K562 (cell line): Measurements from ENCODE around the gene NRXN3. TPM values are rescaled to one million over a fixed set of nuclear protein-coding genes. Genes with fewer than 3 reads are reported as not detected.

Experiments
- ATAC-seq: fragments of 200-7000 bp; cut with Tn5 transposase; 3 replicates; pipeline ENCODE4 v1.9.1; 2020; ENCODE audit warnings: moderate library complexity
- BruUV-seq: library from RNA; stranded (reverse); fragments of 400-500 nt; replicated peaks from 2 replicates; lab custom pipeline; 2021; lab: Mats Ljungman, UMichigan
- CTCF ChIA-PET: fragments of 300-600 bp; formaldehyde crosslinking; extraction: SDS; loops from one replicate; lab custom pipeline; 2021; ENCODE audit warnings: low intra/inter-chr PET ratio; lab: Yijun Ruan, JAX
- POLR2A ChIA-PET: fragments of 300-600, 350-650 bp; sonication (Branson Sonifier 250); formaldehyde crosslinking; extraction: SDS; loops from one replicate; lab custom pipeline; 2021; ENCODE audit warnings: antibody characterized with exemption, inconsistent platforms; lab: Yijun Ruan, JAX
- DNase-seq, 4 experiments: peaks; one replicate each; pipeline versions ENCODE4 v3.0.0 to v3.0.0-alpha.2; 2011 to 2018; ENCODE audit warnings: low spot score in 3 of 4, mixed read lengths in 3 of 4; ENCODE audit errors: extremely low read depth in 1 of 4
- FAIRE-seq: peaks from 2 replicates; lab custom pipeline; 2011; peaks lifted over from hg19 to GRCh38; lab: Jason Lieb, UNC
- H2AFZ ChIP-seq: 2 replicates; pipeline ENCODE4 v1.6.0; 2011; ENCODE audit warnings: low read depth, low read length, control low read depth, inconsistent platforms
- H3K27ac ChIP-seq: fragments of 200-600 bp; 3 replicates; pipeline ENCODE4 v1.8.0; 2011; ENCODE audit warnings: low read depth, mild to moderate bottlenecking, control low read depth, inconsistent platforms, low read length, moderate library complexity, mixed read lengths; ENCODE audit errors: extremely low read depth
- H3K27me3 ChIP-seq, 2 experiments: fragments of 300-600 bp in 1 of 2; 2 replicates in 1 of 2; 3 replicates in 1 of 2; pipeline versions ENCODE4 v1.6.0 to v1.8.0; 2011; ENCODE audit warnings: inconsistent platforms in 2 of 2, low read length in 2 of 2, mild to moderate bottlenecking in 1 of 2, mixed read lengths in 1 of 2, moderate library complexity in 1 of 2; ENCODE audit not compliant: control insufficient read depth in 2 of 2, insufficient read depth in 2 of 2
- H3K36me3 ChIP-seq: fragments of 300-600 bp; 3 replicates; pipeline ENCODE4 v1.8.0; 2011; ENCODE audit warnings: mild to moderate bottlenecking, low read length, inconsistent platforms; ENCODE audit not compliant: control insufficient read depth, insufficient read depth
- H3K4me1 ChIP-seq, 2 experiments: fragments of 200-600 bp in 1 of 2; replicated peaks in 1 of 2; 2 replicates in 1 of 2; 3 replicates in 1 of 2; pipeline versions ENCODE4 v1.5.1 to v1.8.0; 2011; ENCODE audit warnings: inconsistent platforms in 2 of 2, low read length in 2 of 2, mild to moderate bottlenecking in 1 of 2, mixed read lengths in 1 of 2, moderate library complexity in 1 of 2; ENCODE audit not compliant: control insufficient read depth in 2 of 2, insufficient read depth in 2 of 2
- H3K4me2 ChIP-seq: 2 replicates; pipeline ENCODE4 v1.6.1; 2011; ENCODE audit warnings: low read length, control low read depth, inconsistent platforms, mixed read lengths; ENCODE audit not compliant: insufficient read depth
- H3K4me3 ChIP-seq: fragments of 200-600 bp; sonication (generic), shearing (Covaris generic); 2 replicates; pipeline ENCODE4 v1.5.1; 2016; ENCODE audit warnings: control low read depth, inconsistent platforms
- H3K79me2 ChIP-seq: fragments of 200-600 bp; 3 replicates; pipeline ENCODE4 v1.8.0; 2011; ENCODE audit warnings: low read length, inconsistent platforms; ENCODE audit not compliant: control insufficient read depth, insufficient read depth
- H3K9ac ChIP-seq, 2 experiments: 2 replicates each; pipeline versions ENCODE4 v1.6.0 to v1.6.1; 2011; ENCODE audit warnings: low read depth in 2 of 2, low read length in 2 of 2, control low read depth in 1 of 2, inconsistent platforms in 1 of 2, mild to moderate bottlenecking in 1 of 2, mixed read lengths in 1 of 2; ENCODE audit not compliant: insufficient read depth in 1 of 2
- H3K9me1 ChIP-seq: one replicate; pipeline ENCODE4 v1.6.0; 2011; ENCODE audit warnings: inconsistent platforms, mild to moderate bottlenecking, low read length, moderate library complexity; ENCODE audit not compliant: control insufficient read depth, insufficient read depth
- H3K9me3 ChIP-seq: replicated peaks from 2 replicates; pipeline ENCODE4 v1.5.1; 2011; ENCODE audit warnings: low read depth, low read length, inconsistent platforms; ENCODE audit not compliant: control insufficient read depth, insufficient read depth
- H4K20me1 ChIP-seq: replicated peaks from 2 replicates; pipeline ENCODE4 v1.6.1; 2011; ENCODE audit warnings: low read length, inconsistent platforms, mixed read lengths; ENCODE audit not compliant: control insufficient read depth, insufficient read depth
- EP400 ChIP-seq: fragments of 450-650 bp; IDR thresholded peaks from 2 replicates; pipeline ENCODE4 v1.6.1; 2017; ENCODE audit warnings: antibody characterized with exemption, mild to moderate bottlenecking, moderate library complexity
- RAD21 ChIP-seq, 2 experiments: fragments of 250-450 bp in 1 of 2; fragments of 450-650 bp in 1 of 2; sonication (Bioruptor Pico) in 1 of 2; formaldehyde crosslinking in 1 of 2; IDR thresholded peaks in 1 of 2; conservative IDR thresholded peaks in 1 of 2; 2 replicates each; pipeline versions ENCODE4 v1.4.0 to v1.8.0; 2020 to 2022; ENCODE audit warnings: mild to moderate bottlenecking in 2 of 2, moderate library complexity in 1 of 2
- ZNF75A ChIP-seq: fragments of 450-650 bp; formaldehyde crosslinking; IDR thresholded peaks from 2 replicates; pipeline ENCODE4 v1.4.0; 2020; ENCODE audit warnings: mild to moderate bottlenecking
- ZNF79 ChIP-seq: fragments of 250-450 bp; sonication (Bioruptor Pico); IDR thresholded peaks from 2 replicates; pipeline ENCODE4 v1.4.0; 2020; ENCODE audit warnings: low read depth, mild to moderate bottlenecking, moderate library complexity
- whole genome bisulfite sequencing: fragments of 100-300 bp; shearing (Covaris generic); methylation state at CpG from one replicate; pipeline ENCODE4 v1.1.6; 2016; ENCODE audit warnings: low coverage, mixed read lengths; ENCODE audit not compliant: insufficient coverage; ENCODE audit errors: missing lambda C conversion rate; 5-methylcytosine and 5-hydroxymethylcytosine counted together
- in situ Hi-C: fragments of 300-500 bp; cut with MboI; formaldehyde crosslinking; loops from 4 replicates; pipeline ENCODE4 v1.15.0; 2018; ENCODE audit warnings: inconsistent platforms, mixed read lengths
- intact Hi-C: fragments of 100-400 bp; cut with micrococcal nuclease; formaldehyde crosslinking; loops from 2 replicates; pipeline ENCODE4 v1.14.2; 2022
- polyA plus RNA-seq, 8 experiments: library from polyadenylated mRNA; depleted of rRNA in 4 of 8; stranded (reverse) in 5 of 8; unstranded in 3 of 8; fragments of >200 nt; fragmentation: Nextera tagmentation in 2 of 8; fragmentation: Illumina TruSeq in 1 of 8; extraction: Ambion mirVana in 2 of 8; extraction: Trizol in 1 of 8; gene quantifications; 2 replicates each; pipeline versions ENCODE4 v1.2.1 to v1.2.3, GENCODE V29; 2011 to 2014; ENCODE audit warnings: inconsistent platforms in 1 of 8, missing spikeins in 1 of 8
- total RNA-seq, 7 experiments: library from RNA; depleted of rRNA in 6 of 7; stranded (reverse); fragments of >200 nt in 6 of 7; fragmentation: Illumina TruSeq in 2 of 7; extraction: Trizol in 2 of 7; gene quantifications; 2 replicates each; pipeline versions ENCODE4 v1.2.1 to v1.2.3, GENCODE V29; 2011 to 2021; ENCODE audit warnings: low replicate concordance in 1 of 7
- TF ChIP-seq, protein P1 (sequence below): sonication (generic); formaldehyde crosslinking; IDR thresholded peaks from 2 replicates; pipeline ENCODE4 v1.9.0; 2022; ENCODE audit warnings: mild to moderate bottlenecking, missing genetic modification reagents
- TF ChIP-seq, protein P2 (sequence below), 2 experiments: fragments of 150-350 bp in 1 of 2; IDR thresholded peaks; 2 replicates each; pipeline ENCODE4 v1.6.1; 2012 to 2016; ENCODE audit warnings: low read depth in 2 of 2, low read length in 2 of 2, mild to moderate bottlenecking in 1 of 2, moderate library complexity in 1 of 2

NRXN3 gene
- total and polyA plus RNA-seq, 9 of the 15 experiments (the other 6 are each of a cell fraction or from before 2014, with no cell fraction given): 0.09 TPM; not detected in 8

GRCh38 chr14:79645753-79646362 lies 1475.7 kb downstream of the NRXN3 start:
- Histone ChIP-seq H2AFZ (no peak overlapping the region), H3K27me3 (no peaks in the 10 kb centered on the region), H3K27ac (no peak overlapping the region), H4K20me1 (no peaks in the 10 kb centered on the region), H3K9ac (no peak overlapping the region), H3K4me3 (no peak overlapping the region), H3K79me2 (no peaks in the 10 kb centered on the region), H3K4me1 (no peaks in the 10 kb centered on the region), H3K4me2 (no peak overlapping the region), H3K36me3 (no peaks in the 10 kb centered on the region), H3K9me3 (no peaks in the 10 kb centered on the region), H3K9me1 (no peaks in the 10 kb centered on the region)
- CTCF ChIA-PET: no interaction called here
- in situ Hi-C loops (no loop called here), intact Hi-C loops (no loop called here)
- DNase-seq: no peak
- ATAC-seq: no peak
- TF ChIP-seq ZNF79 (no peak), EP400 (no peak), RAD21 (CRISPR knock-in tag; conservative IDR thresholded peaks at IDR 0.05 in 1 of 2, IDR thresholded peaks at IDR 0.05 in 1 of 2) (no peak), ZNF75A (no peak)
- TF ChIP-seq, protein P1, sequence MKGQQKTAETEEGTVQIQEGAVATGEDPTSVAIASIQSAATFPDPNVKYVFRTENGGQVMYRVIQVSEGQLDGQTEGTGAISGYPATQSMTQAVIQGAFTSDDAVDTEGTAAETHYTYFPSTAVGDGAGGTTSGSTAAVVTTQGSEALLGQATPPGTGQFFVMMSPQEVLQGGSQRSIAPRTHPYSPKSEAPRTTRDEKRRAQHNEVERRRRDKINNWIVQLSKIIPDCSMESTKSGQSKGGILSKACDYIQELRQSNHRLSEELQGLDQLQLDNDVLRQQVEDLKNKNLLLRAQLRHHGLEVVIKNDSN: no peak
- TF ChIP-seq, protein P2, sequence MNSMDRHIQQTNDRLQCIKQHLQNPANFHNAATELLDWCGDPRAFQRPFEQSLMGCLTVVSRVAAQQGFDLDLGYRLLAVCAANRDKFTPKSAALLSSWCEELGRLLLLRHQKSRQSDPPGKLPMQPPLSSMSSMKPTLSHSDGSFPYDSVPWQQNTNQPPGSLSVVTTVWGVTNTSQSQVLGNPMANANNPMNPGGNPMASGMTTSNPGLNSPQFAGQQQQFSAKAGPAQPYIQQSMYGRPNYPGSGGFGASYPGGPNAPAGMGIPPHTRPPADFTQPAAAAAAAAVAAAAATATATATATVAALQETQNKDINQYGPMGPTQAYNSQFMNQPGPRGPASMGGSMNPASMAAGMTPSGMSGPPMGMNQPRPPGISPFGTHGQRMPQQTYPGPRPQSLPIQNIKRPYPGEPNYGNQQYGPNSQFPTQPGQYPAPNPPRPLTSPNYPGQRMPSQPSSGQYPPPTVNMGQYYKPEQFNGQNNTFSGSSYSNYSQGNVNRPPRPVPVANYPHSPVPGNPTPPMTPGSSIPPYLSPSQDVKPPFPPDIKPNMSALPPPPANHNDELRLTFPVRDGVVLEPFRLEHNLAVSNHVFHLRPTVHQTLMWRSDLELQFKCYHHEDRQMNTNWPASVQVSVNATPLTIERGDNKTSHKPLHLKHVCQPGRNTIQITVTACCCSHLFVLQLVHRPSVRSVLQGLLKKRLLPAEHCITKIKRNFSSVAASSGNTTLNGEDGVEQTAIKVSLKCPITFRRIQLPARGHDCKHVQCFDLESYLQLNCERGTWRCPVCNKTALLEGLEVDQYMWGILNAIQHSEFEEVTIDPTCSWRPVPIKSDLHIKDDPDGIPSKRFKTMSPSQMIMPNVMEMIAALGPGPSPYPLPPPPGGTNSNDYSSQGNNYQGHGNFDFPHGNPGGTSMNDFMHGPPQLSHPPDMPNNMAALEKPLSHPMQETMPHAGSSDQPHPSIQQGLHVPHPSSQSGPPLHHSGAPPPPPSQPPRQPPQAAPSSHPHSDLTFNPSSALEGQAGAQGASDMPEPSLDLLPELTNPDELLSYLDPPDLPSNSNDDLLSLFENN (IDR thresholded peaks at IDR 0.05; ENCODE audit: low read depth in 2 of 2, low read length in 2 of 2): no peak
- FAIRE-seq: no peak
- POLR2A ChIA-PET: no interaction called here
- WGBS: 0% methylated on average over 2 of the region's 2 CpGs
- BruUV-seq: no TSS peak
